ENCODE results near the gene HOTAIR. TPM values are rescaled to one million over a fixed set of nuclear protein-coding genes. Genes with fewer than 3 reads are reported as not detected.

Gene HOTAIR
- total RNA-seq, 2 donors from 2014 or later: not detected

- Histone ChIP-seq H3K27ac (peak overlapping the region; percentile 35 to 55), H3K9me3 (no peaks in the 10 kb centered on the region), H3K4me1 (peaks cover 0 to 39% of the 10 kb centered on the region in 2 donors), H3K36me3 (no peaks in the 10 kb centered on the region), H3K4me3 (no peak overlapping the region), H3K27me3 (peaks cover 14 to 33% of the 10 kb centered on the region in 2 donors)
- no peak for TF ChIP-seq CTCF (IDR thresholded peaks at IDR 0.05)
- DNase-seq (ENCODE audit: low spot score): no peak
Measured at GRCh38 chr12:54019924-54020590, 45.3 kb upstream of the HOTAIR start.

GRCh38 chr12:54019091-54019811, 44.5 kb upstream of the HOTAIR start:
- Histone ChIP-seq H3K4me1 (peaks cover 0 to 45% of the 10 kb centered on the region in 2 donors), H3K9me3 (no peaks in the 10 kb centered on the region), H3K27me3 (peaks cover 22 to 33% of the 10 kb centered on the region in 2 donors), H3K4me3 (peak overlapping the region in 1 of 2 donors; percentile 53), H3K36me3 (no peaks in the 10 kb centered on the region), H3K27ac (peak overlapping the region; percentile 35 to 55)
- TF ChIP-seq CTCF (IDR thresholded peaks at IDR 0.05): no peak
- no peak for DNase-seq (ENCODE audit: low spot score)

GRCh38 chr12:54018468-54018984, 43.8 kb upstream of the HOTAIR start:
- Histone ChIP-seq H3K4me3 (peak overlapping the region in 1 of 2 donors; percentile 53), H3K9me3 (no peaks in the 10 kb centered on the region), H3K27ac (peak overlapping the region in 1 of 2 donors; percentile 54), H3K27me3 (peaks cover 23 to 39% of the 10 kb centered on the region in 2 donors), H3K36me3 (no peaks in the 10 kb centered on the region), H3K4me1 (peaks cover 0 to 47% of the 10 kb centered on the region in 2 donors)
- DNase-seq (ENCODE audit: low spot score): no peak
- TF ChIP-seq CTCF (IDR thresholded peaks at IDR 0.05): no peak

- H3K27me3 ChIP-seq: peaks cover 23 to 43% of the 10 kb centered on the region in 2 donors
- H3K4me1 ChIP-seq: peaks cover 0 to 47% of the 10 kb centered on the region in 2 donors
- peak overlapping the region; percentile 35 to 53 for H3K4me3 ChIP-seq
- no peaks in the 10 kb centered on the region for H3K36me3 ChIP-seq
- peak overlapping the region; percentile 17 to 54 for H3K27ac ChIP-seq
- no peak for DNase-seq (ENCODE audit: low spot score)
- no peak for TF ChIP-seq CTCF (IDR thresholded peaks at IDR 0.05)
- H3K9me3 ChIP-seq: no peaks in the 10 kb centered on the region
Measured at GRCh38 chr12:54017878-54018467, 43.2 kb upstream of the HOTAIR start.

- Histone ChIP-seq H3K27me3 (peaks cover 23 to 43% of the 10 kb centered on the region in 2 donors), H3K27ac (peak overlapping the region; percentile 17 to 54), H3K36me3 (no peaks in the 10 kb centered on the region), H3K9me3 (no peaks in the 10 kb centered on the region), H3K4me1 (peaks cover 0 to 47% of the 10 kb centered on the region in 2 donors), H3K4me3 (peak overlapping the region; percentile 35 to 53)
- TF ChIP-seq CTCF (IDR thresholded peaks at IDR 0.05): no peak
- DNase-seq (ENCODE audit: low spot score): no peak
Measured at GRCh38 chr12:54017027-54017788, 42.5 kb upstream of the HOTAIR start.
